HTR-8/SVneo (cell line): ENCODE results near the gene CCL5.

Experiments used
- DNase-seq: peaks from one replicate; pipeline ENCODE4 v3.0.0; 2011; ENCODE audit warnings: low spot score, mixed read lengths; ENCODE audit not compliant: insufficient read length
- FAIRE-seq: peaks from 2 replicates; lab custom pipeline; 2011; peaks lifted over from hg19 to GRCh38; lab: Jason Lieb, UNC

Gene CCL5

GRCh38 chr17:35879773-35880654 is at the start of gene CCL5:
CCL5 (minus strand) TSS chr17:35880360.
- FAIRE-seq (no peak), DNase-seq (no peak)

GRCh38 chr17:35927714-35928113 is 47.6 kb upstream of the CCL5 start:
- DNase-seq (no peak), FAIRE-seq (no peak)

DNA sequence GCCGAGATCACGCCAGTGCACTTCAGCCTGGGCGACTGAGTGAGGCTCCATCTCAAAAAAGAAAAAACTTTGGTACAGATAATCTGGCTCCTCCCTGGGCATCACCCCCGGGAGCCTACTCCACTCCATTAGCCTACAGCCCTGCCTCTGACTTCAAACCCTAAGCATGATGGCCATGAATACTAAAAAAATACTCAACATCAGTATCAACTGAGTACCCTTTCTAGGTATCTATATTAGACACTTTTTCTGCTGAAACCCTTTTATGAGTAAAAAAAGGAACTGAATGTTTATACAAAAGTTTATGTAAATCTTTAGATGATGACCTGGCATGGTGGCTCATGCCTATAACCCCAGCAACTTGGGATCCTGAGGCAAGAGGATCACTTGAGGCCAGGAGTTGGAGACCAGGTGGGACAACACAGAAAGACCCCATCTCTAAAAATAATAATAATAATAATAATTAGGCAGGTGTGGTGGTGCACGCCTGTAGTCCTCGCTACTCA is 43.5 kb upstream of the CCL5 start:
- FAIRE-seq, result no peak

GRCh38 chr17:35920229-35920628 is 40.1 kb upstream of the CCL5 start:
- DNase-seq, result no peak
- no peak for FAIRE-seq

More for the DNA sequence above, 43.5 kb upstream of the CCL5 start:
- DNase-seq, result no peak

- DNase-seq (no peak), FAIRE-seq (no peak)
Observed at GRCh38 chr17:35918665-35919064, 38.5 kb upstream of the CCL5 start.

- DNase-seq (no peak), FAIRE-seq (no peak)
Observed at GRCh38 chr17:35917519-35918213, 37.5 kb upstream of the CCL5 start.

- DNase-seq (no peak), FAIRE-seq (no peak)
Observed at GRCh38 chr17:35915153-35915964, 35.2 kb upstream of the CCL5 start.

- no peak for FAIRE-seq
- DNase-seq, result no peak
Observed at GRCh38 chr17:35914354-35914753, 34.2 kb upstream of the CCL5 start.

GRCh38 chr17:35913609-35914008 is 33.4 kb upstream of the CCL5 start:
- no peak for DNase-seq
- no peak for FAIRE-seq

- DNase-seq (no peak), FAIRE-seq (no peak)
Observed at GRCh38 chr17:35912942-35913341, 32.8 kb upstream of the CCL5 start.

DNA sequence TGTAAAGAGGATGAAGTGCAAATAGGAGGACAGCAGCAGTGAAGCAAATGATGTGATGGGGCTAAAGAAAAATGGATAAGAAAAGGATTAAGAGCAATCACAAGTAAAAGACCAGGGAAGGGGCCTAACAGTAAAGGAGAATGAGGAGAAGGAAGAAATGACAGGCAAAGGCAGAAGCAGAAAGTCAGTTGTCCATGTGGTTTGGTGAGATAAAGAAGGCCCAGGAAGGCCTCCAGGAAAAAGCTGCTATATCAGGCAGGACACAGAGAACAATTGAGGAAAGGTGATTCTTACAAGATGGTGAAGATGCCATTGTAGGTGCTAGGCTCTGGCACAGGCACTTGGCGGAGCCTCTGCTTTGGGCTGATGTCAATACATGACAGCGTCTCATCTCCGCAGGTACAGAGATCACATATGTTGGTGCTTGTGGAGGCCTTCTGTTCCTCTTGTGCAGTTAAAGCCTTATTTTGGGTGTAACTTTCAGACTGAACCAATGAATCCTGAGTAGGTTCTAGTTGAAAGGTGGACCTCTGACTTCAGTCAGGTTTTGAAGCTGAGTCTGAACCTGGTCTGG is 32.3 kb upstream of the CCL5 start:
- DNase-seq, result no peak
- FAIRE-seq, result no peak

DNA sequence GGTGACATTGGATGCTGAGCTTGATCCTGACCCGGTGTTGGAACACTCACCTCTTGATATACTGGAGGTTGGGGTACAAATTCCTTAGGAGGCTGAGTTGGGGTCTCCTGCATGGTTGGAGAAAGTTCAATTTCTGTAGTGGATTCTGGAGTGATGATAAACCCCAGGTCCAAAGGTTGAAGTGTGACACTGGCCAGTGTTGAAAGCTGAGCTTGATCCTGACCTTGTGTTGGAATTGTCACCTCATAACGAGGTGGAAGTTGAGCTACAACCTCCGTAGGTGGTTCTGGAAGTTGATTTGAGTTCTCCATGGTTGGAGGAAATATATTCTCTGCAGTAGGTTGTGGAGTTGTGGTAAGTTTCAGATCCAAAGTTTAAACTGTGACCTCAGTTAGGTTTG is 29.2 kb upstream of the CCL5 start:
- FAIRE-seq (no peak), DNase-seq (no peak)

- FAIRE-seq, result no peak
Observed at GRCh38 chr17:35907691-35908090, 27.5 kb upstream of the CCL5 start.

GRCh38 chr17:35906926-35907637 is 26.9 kb upstream of the CCL5 start:
- DNase-seq (no peak), FAIRE-seq (no peak)

More at GRCh38 chr17:35907691-35908090, 27.5 kb upstream of the CCL5 start:
- DNase-seq, result no peak

GRCh38 chr17:35906191-35906925 is 26.2 kb upstream of the CCL5 start:
- FAIRE-seq, result no peak
- DNase-seq, result no peak

DNA sequence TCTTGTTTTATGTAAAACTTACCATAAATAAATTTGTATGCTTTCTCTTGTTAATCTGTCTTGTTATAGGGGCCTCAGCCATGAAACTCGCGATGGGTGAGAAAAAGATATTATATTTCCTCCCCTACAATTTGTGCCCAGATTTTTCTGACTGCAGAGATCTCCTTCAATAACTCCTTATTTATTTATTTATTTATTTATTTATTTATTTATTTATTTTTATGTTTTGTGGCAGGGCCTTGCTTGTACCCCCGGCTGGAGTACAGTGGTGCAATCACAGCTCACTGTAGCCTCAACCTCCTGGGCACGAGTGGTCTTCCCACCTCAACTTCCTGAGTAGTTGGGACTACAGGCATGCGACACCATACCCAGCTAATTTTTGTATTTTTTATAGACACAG is 23.3 kb upstream of the CCL5 start:
- DNase-seq, result no peak
- FAIRE-seq, result no peak

- no peak for FAIRE-seq
- DNase-seq, result no peak
Observed at GRCh38 chr17:35901631-35902175, 21.5 kb upstream of the CCL5 start.

- DNase-seq, result peak; percentile 34
- FAIRE-seq, result no peak
Observed at GRCh38 chr17:35900708-35901480, 20.7 kb upstream of the CCL5 start.
